A549 (cell line): ENCODE measurements around the gene ACER2. TPM values are rescaled to one million over a fixed set of nuclear protein-coding genes. Genes with fewer than 3 reads are reported as not detected.

Source experiments
- ATAC-seq, 2 experiments: fragments of 200-7000 bp in 1 of 2; fragments of >200 bp in 1 of 2; cut with Nextera tagmentation in 1 of 2; cut with Tn5 transposase in 1 of 2; 3 replicates each; pipeline versions ENCODE4 v1.8.0 to v1.9.1; 2018 to 2020; ENCODE audit warnings: mild to moderate bottlenecking in 1 of 2, moderate library complexity in 1 of 2
- CTCF ChIA-PET: fragments of 300-600 bp; sonication (Branson Sonifier 250); formaldehyde crosslinking; extraction: SDS; loops from one replicate; lab custom pipeline; 2021; ENCODE audit warnings: antibody characterized with exemption, inconsistent platforms; lab: Yijun Ruan, JAX
- POLR2A ChIA-PET: fragments of 350-600 bp; formaldehyde crosslinking; extraction: SDS; loops from one replicate; lab custom pipeline; 2021; ENCODE audit warnings: antibody characterized with exemption, inconsistent platforms; lab: Yijun Ruan, JAX
- DNase-seq, 2 experiments: peaks; one replicate each; pipeline versions ENCODE4 v3.0.0 to v3.0.0-alpha.2; 2011 to 2016; ENCODE audit warnings: low read depth in 1 of 2, low spot score in 1 of 2
- FAIRE-seq: peaks from 2 replicates; lab custom pipeline; 2011; peaks lifted over from hg19 to GRCh38; lab: Jason Lieb, UNC
- H3K27ac ChIP-seq, 2 experiments: fragments of >200 bp; sonication (Bioruptor Twin); formaldehyde crosslinking; 3 replicates each; pipeline ENCODE4 v1.5.1; 2016 to 2017
- H3K4me1 ChIP-seq: fragments of >200 bp; sonication (Bioruptor Twin); formaldehyde crosslinking; 3 replicates; pipeline ENCODE4 v1.6.1; 2016
- H3K4me2 ChIP-seq: fragments of >200 bp; sonication (Bioruptor Twin); formaldehyde crosslinking; 3 replicates; pipeline ENCODE4 v1.6.1; 2016
- H3K4me3 ChIP-seq: fragments of >200 bp; sonication (Bioruptor Twin); formaldehyde crosslinking; 3 replicates; pipeline ENCODE4 v1.5.1; 2016
- H3K9me3 ChIP-seq: fragments of >200 bp; sonication (Bioruptor Twin); formaldehyde crosslinking; 3 replicates; pipeline ENCODE4 v1.6.1; 2016
- CBX8 ChIP-seq: fragments of 200-600 bp; sonication (generic); IDR thresholded peaks from 2 replicates; pipeline ENCODE4 v1.6.1; 2016
- CTCF ChIP-seq: fragments of >200 bp; sonication (Bioruptor Twin); formaldehyde crosslinking; IDR thresholded peaks from 3 replicates; pipeline ENCODE4 v1.5.1; 2016
- FOSL2 ChIP-seq, 2 experiments: fragments of 450-650 bp in 1 of 2; fragments of >200 bp in 1 of 2; sonication (Bioruptor Twin) in 1 of 2; formaldehyde crosslinking; IDR thresholded peaks; 2 replicates each; pipeline versions ENCODE4 v1.5.0 to v1.6.1; 2016 to 2020; ENCODE audit warnings: mild to moderate bottlenecking in 1 of 2, moderate library complexity in 1 of 2
- FOXS1 ChIP-seq: fragments of 250-450 bp; sonication (Bioruptor Pico); IDR thresholded peaks from 2 replicates; pipeline ENCODE4 v1.5.0; 2020; ENCODE audit warnings: mild to moderate bottlenecking, moderate library complexity
- HMGXB4 ChIP-seq: fragments of 250-450 bp; sonication (Bioruptor Pico); IDR thresholded peaks from 2 replicates; pipeline ENCODE4 v1.5.0; 2021; ENCODE audit warnings: mild to moderate bottlenecking, moderate library complexity, borderline replicate concordance
- KDM5A ChIP-seq: fragments of 200-600 bp; sonication (generic); IDR thresholded peaks from 2 replicates; pipeline ENCODE4 v1.6.1; 2016; ENCODE audit warnings: antibody characterized with exemption, mild to moderate bottlenecking
- MAZ ChIP-seq: fragments of 150-350 bp; IDR thresholded peaks from 2 replicates; pipeline ENCODE4 v1.6.1; 2014; ENCODE audit warnings: antibody characterized with exemption, low read depth, low read length, borderline replicate concordance
- PBX3 ChIP-seq: IDR thresholded peaks from 2 replicates; pipeline ENCODE4 v1.6.1; 2012
- POLR2A ChIP-seq: IDR thresholded peaks from 2 replicates; pipeline ENCODE4 v1.6.1; 2012; ENCODE audit warnings: mild to moderate bottlenecking, low read length
- POLR2AphosphoS2 ChIP-seq: conservative IDR thresholded peaks from 2 replicates; pipeline ENCODE4 v1.6.1; 2012; ENCODE audit warnings: low read length, improper control_type of control experiment, inconsistent platforms
- RAD21 ChIP-seq, 2 experiments: fragments of >200 bp in 1 of 2; sonication (Bioruptor Twin) in 1 of 2; formaldehyde crosslinking in 1 of 2; IDR thresholded peaks in 1 of 2; conservative IDR thresholded peaks in 1 of 2; 2 replicates in 1 of 2; 3 replicates in 1 of 2; pipeline ENCODE4 v1.6.1; 2012 to 2018; ENCODE audit warnings: inconsistent platforms in 1 of 2
- REST ChIP-seq: fragments of 200-600 bp; sonication (generic); IDR thresholded peaks from 2 replicates; pipeline ENCODE4 v1.6.1; 2016; ENCODE audit warnings: antibody characterized with exemption, mild to moderate bottlenecking, moderate library complexity
- SMC3 ChIP-seq: fragments of >200 bp; sonication (Bioruptor Twin); formaldehyde crosslinking; IDR thresholded peaks from 3 replicates; pipeline ENCODE4 v1.6.1; 2018; ENCODE audit warnings: inconsistent platforms
- TFCP2L1 ChIP-seq: fragments of 250-450 bp; sonication (Bioruptor Pico); IDR thresholded peaks from 2 replicates; pipeline ENCODE4 v1.5.0; 2021; ENCODE audit warnings: mild to moderate bottlenecking
- TP53 ChIP-seq: fragments of 250-450 bp; sonication (Bioruptor Pico); IDR thresholded peaks from 2 replicates; pipeline ENCODE4 v1.5.0; 2021; ENCODE audit warnings: mild to moderate bottlenecking, moderate library complexity
- ZC3H11A ChIP-seq: fragments of 450-650 bp; IDR thresholded peaks from 2 replicates; pipeline ENCODE4 v1.6.1; 2014; ENCODE audit warnings: antibody characterized with exemption, mild to moderate bottlenecking
- whole genome bisulfite sequencing: methylation state at CpG from one replicate; pipeline ENCODE4 v1.1.6; 2017; ENCODE audit errors: missing lambda C conversion rate; 5-methylcytosine and 5-hydroxymethylcytosine counted together
- polyA plus RNA-seq, 4 experiments: library from polyadenylated mRNA; depleted of rRNA in 3 of 4; stranded (reverse); fragments of >200 nt; fragmentation: RNase III in 1 of 4; extraction: RNeasy Plus Mini Kit Qiagen cat#74134 plus additional on column Dnase treatment in 1 of 4; gene quantifications; 2 replicates in 3 of 4; 3 replicates in 1 of 4; pipeline ENCODE4 v1.2.3, GENCODE V29; 2011 to 2017

ACER2 gene
- polyA plus RNA-seq, 2 of the 4 experiments (the other 2 are of a cell fraction), result 1.1 to 3.7 TPM

GRCh38 chr9:19470981-19471650 lies 62.3 kb downstream of the ACER2 start:
- H3K27ac ChIP-seq, result no peak overlapping the region
- ChIA-PET CTCF (interaction anchor here (0.5 to 1.7 kb wide), 19 partner anchors 8 to 453 kb away, joined by 3 to 10 read pairs (median 4); no protein-coding TSS in a partner anchor), POLR2A (no interaction called here)
- FAIRE-seq (no peak), ATAC-seq (no peak), DNase-seq (no peak)
- no peaks in the 10 kb centered on the region for H3K9me3 ChIP-seq
- WGBS, result 44% methylated on average over 10 of the region's 10 CpGs
- no peak overlapping the region for H3K4me3 ChIP-seq
- no peaks in the 10 kb centered on the region for H3K4me1 ChIP-seq
- TF ChIP-seq SMC3 (no peak), TP53 (CRISPR knock-in tag) (no peak), ZC3H11A (no peak), FOSL2 (IDR thresholded peaks at IDR 0.05) (no peak), FOSL2 (CRISPR knock-in tag; IDR thresholded peaks at IDR 0.05) (no peak), PBX3 (no peak), TFCP2L1 (CRISPR knock-in tag) (no peak), CBX8 (no peak), REST (no peak), HMGXB4 (no peak)
- H3K4me2 ChIP-seq, result no peak overlapping the region

- Histone ChIP-seq H3K4me2 (peak overlapping the region; percentile 62), H3K4me3 (0 out of 3 replicates have a peak overlapping the region, but pooled peaks have one; percentile 4), H3K27ac (no peak overlapping the region), H3K9me3 (no peaks in the 10 kb centered on the region), H3K4me1 (no peaks in the 10 kb centered on the region)
- DNase-seq (peak; percentile 64 to 79), ATAC-seq (peak; percentile 83 to 96), FAIRE-seq (peak; percentile 51)
- ChIA-PET CTCF (interaction anchor here (0.5 to 1.7 kb wide), 19 partner anchors 7 to 454 kb away, joined by 3 to 10 read pairs (median 4); no protein-coding TSS in a partner anchor), POLR2A (no interaction called here)
- WGBS, result 2% methylated on average over 18 of the region's 18 CpGs
- no peak for TF ChIP-seq MAZ
- peak; percentile 50; the same call in 2 of the 3 replicates for TF ChIP-seq SMC3
- TF ChIP-seq KDM5A, result no peak
- TF ChIP-seq FOSL2 (IDR thresholded peaks at IDR 0.05), result no peak
- no peak for TF ChIP-seq FOSL2 (CRISPR knock-in tag; IDR thresholded peaks at IDR 0.05)
- no peak for TF ChIP-seq FOXS1 (CRISPR knock-in tag)
- no peak for TF ChIP-seq POLR2AphosphoS2
- peak; percentile 73 to 81 for TF ChIP-seq RAD21 (conservative IDR thresholded peaks at IDR 0.05 in 1 of 2, IDR thresholded peaks at IDR 0.05 in 1 of 2)
- no peak for TF ChIP-seq POLR2A
- peak; percentile 76 for TF ChIP-seq CTCF
These were observed 63.2 kb downstream of the ACER2 start for GRCh38 chr9:19471737-19472648.
